AG09309 (cell line): Measurements from ENCODE around the gene FBXO45.
"Not testable (repeated sequence)": the region's sequence is repeated elsewhere in the genome, so short reads cannot be mapped to it uniquely, and the experiment has no call there.

ENCODE experiments used
- DNase-seq: peaks from one replicate; pipeline ENCODE4 v3.0.0-alpha.2; 2010; ENCODE audit warnings: low read depth
- H3K4me3 ChIP-seq: 2 replicates; pipeline ENCODE4 v1.5.1; 2011; ENCODE audit warnings: mild to moderate bottlenecking, low read depth, low read length, moderate library complexity; ENCODE audit not compliant: control insufficient read depth
- CTCF ChIP-seq: IDR thresholded peaks from 2 replicates; pipeline ENCODE4 v1.5.1; 2011; ENCODE audit warnings: mild to moderate bottlenecking, low read depth, low read length, inconsistent platforms; ENCODE audit not compliant: insufficient read depth, control insufficient read depth; ENCODE audit errors: missing control alignments

The FBXO45 gene

GRCh38 chr3:196611761-196612483 lies 43.5 kb downstream of the FBXO45 start:
- no peak overlapping the region for H3K4me3 ChIP-seq
- no peak for DNase-seq
- TF ChIP-seq CTCF = no peak

- H3K4me3 ChIP-seq, DNase-seq: not testable (repeated sequence)
Measured at GRCh38 chr3:196615234-196615633, 46.8 kb downstream of the FBXO45 start.

GRCh38 chr3:196617256-196617655 lies 48.8 kb downstream of the FBXO45 start:
- no peak for TF ChIP-seq CTCF
- H3K4me3 ChIP-seq = no peak overlapping the region
- no peak for DNase-seq

GRCh38 chr3:196619223-196619622 lies 50.8 kb downstream of the FBXO45 start:
- no peak overlapping the region for H3K4me3 ChIP-seq
- DNase-seq = no peak
- TF ChIP-seq CTCF = no peak

GRCh38 chr3:196619627-196620026 lies 51.2 kb downstream of the FBXO45 start:
- H3K4me3 ChIP-seq, DNase-seq: not testable (repeated sequence)

GRCh38 chr3:196620161-196620604 lies 51.7 kb downstream of the FBXO45 start:
- H3K4me3 ChIP-seq = no peak overlapping the region
- no peak for DNase-seq
- no peak for TF ChIP-seq CTCF

GRCh38 chr3:196620684-196621083 lies 52.2 kb downstream of the FBXO45 start:
- no peak for TF ChIP-seq CTCF
- DNase-seq = no peak
- H3K4me3 ChIP-seq = no peak overlapping the region

GRCh38 chr3:196621611-196622010 lies 53.2 kb downstream of the FBXO45 start:
- no peak for TF ChIP-seq CTCF
- H3K4me3 ChIP-seq = no peak overlapping the region
- no peak for DNase-seq
